Measurements from ENCODE around the gene PIEZO1. TPM values are rescaled to one million over a fixed set of nuclear protein-coding genes. Genes with fewer than 3 reads are reported as not detected.

The PIEZO1 gene
- total RNA-seq, 6 experiments from 2014 or later = 238 to 293 (median 264) TPM

DNA sequence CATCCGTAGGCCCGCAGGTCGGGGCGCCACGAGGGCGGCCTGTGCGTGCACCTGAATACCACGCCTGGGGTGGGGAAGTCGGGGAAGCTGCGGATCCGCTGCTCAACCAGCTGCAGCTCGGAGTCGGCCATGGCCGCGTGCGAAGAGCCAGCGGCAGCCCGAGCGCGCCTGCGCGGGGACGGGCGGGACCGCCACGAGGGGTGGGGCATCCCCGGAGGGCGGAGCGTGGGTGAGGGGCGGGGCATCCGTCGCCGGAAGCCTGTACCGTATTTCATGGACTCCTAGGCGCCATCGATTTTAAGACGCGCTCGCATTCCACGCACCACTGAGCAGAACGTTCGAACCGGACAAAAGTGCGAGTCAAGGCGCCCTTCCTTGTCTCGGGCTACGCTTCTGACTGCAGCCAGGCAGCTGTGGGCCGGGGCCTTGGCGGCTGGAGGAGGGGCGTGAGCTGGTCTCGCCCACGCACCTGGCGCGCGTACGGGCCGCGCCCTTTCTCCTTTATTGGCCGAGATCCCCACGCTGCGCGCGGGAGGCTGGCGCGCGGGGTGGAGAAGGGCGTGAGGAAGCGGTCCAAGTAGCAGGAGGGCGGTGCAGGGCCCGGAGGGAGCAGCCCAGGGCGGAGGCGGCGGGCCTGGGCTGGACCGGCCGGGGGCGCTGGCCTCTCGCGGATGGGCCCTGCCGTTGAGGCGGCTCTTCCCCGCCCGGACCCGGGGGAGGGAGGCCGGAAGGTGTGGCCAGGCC lies 26.9 kb upstream of the PIEZO1 start, which contains the start of gene APRT:
Gene APRT, minus strand, starts transcription at position 160 of the 744 bp plus-strand sequence. Its CDS starts 29 bp downstream, at position 131.
- peak within 1 kb of the TSS; percentile 87 for H3K27ac Mint-ChIP-seq
- peak; percentile 91 for DNase-seq

DNA sequence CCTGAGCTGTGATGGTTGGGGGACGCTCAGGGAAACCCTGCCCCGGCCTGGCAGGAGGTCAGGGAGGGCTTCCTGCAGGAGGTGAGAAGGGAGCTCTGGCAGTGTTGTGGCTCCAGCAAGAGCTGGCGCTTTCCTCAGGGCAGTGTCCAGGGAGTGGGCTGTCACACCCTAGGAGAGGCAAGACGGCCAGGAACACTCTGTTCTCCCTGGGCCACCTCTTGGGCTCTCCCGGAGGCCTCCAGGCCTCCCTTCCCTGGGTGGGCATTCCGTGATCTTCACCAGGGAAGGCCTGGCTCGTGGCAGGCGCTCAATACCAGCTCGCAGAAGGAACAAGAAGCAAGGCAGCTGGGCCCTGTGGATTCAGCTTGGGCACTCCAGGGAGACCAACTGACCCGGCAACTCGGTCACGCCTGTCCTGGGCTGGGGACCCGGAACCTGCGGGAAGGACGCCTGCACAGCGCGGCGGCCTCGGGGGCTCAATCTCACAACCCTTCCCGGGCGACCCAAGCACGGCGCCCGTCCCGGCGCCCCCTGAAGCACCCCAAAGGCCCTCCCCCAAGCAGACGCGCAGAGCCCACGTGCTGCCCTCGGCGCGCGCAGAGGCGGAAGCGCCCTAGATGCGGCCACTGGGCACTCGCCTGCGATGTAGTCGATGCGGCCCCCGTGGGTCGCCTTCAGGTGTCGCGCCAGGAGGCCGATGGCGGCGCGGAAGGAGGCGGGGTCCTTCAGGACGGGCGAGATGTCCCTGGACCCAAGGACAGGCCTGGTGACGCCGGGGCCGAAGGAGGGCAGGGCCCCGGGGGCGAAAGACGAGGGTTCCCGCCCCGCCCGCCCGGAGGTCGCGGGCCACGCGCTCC lies 26.1 kb upstream of the PIEZO1 start:
- H3K4me1 Mint-ChIP-seq (ENCODE audit: low read depth) = peaks cover 20% of the 10 kb centered on the region
- H3K4me3 Mint-ChIP-seq = peak overlapping the region; percentile 88
- H3K27me3 Mint-ChIP-seq (ENCODE audit: insufficient read depth) = peaks cover 7% of the 10 kb centered on the region
- H3K9me3 Mint-ChIP-seq = no peaks in the 10 kb centered on the region
- peak overlapping the region; percentile 87 for H3K27ac Mint-ChIP-seq
- no peaks in the 10 kb centered on the region; the same call in 1 of the 2 replicates for H3K36me3 Mint-ChIP-seq (ENCODE audit: low read depth)
- DNase-seq = peak; percentile 40
- TF ChIP-seq, protein P1, sequence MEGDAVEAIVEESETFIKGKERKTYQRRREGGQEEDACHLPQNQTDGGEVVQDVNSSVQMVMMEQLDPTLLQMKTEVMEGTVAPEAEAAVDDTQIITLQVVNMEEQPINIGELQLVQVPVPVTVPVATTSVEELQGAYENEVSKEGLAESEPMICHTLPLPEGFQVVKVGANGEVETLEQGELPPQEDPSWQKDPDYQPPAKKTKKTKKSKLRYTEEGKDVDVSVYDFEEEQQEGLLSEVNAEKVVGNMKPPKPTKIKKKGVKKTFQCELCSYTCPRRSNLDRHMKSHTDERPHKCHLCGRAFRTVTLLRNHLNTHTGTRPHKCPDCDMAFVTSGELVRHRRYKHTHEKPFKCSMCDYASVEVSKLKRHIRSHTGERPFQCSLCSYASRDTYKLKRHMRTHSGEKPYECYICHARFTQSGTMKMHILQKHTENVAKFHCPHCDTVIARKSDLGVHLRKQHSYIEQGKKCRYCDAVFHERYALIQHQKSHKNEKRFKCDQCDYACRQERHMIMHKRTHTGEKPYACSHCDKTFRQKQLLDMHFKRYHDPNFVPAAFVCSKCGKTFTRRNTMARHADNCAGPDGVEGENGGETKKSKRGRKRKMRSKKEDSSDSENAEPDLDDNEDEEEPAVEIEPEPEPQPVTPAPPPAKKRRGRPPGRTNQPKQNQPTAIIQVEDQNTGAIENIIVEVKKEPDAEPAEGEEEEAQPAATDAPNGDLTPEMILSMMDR (IDR thresholded peaks at IDR 0.05) = no peak

More for the DNA sequence above, 26.9 kb upstream of the PIEZO1 start, which contains the start of gene APRT:
- Mint-ChIP-seq H3K4me3 (peak within 1 kb of the TSS; percentile 88), H3K36me3 (ENCODE audit: low read depth) (no peaks in the 10 kb centered on the region; the same call in 1 of the 2 replicates), H3K27me3 (ENCODE audit: insufficient read depth) (peaks cover 7% of the 10 kb centered on the region), H3K9me3 (no peaks in the 10 kb centered on the region), H3K4me1 (ENCODE audit: low read depth) (peaks cover 20% of the 10 kb centered on the region)
- TF ChIP-seq, protein P1 (IDR thresholded peaks at IDR 0.05) = peak; percentile 60

DNA sequence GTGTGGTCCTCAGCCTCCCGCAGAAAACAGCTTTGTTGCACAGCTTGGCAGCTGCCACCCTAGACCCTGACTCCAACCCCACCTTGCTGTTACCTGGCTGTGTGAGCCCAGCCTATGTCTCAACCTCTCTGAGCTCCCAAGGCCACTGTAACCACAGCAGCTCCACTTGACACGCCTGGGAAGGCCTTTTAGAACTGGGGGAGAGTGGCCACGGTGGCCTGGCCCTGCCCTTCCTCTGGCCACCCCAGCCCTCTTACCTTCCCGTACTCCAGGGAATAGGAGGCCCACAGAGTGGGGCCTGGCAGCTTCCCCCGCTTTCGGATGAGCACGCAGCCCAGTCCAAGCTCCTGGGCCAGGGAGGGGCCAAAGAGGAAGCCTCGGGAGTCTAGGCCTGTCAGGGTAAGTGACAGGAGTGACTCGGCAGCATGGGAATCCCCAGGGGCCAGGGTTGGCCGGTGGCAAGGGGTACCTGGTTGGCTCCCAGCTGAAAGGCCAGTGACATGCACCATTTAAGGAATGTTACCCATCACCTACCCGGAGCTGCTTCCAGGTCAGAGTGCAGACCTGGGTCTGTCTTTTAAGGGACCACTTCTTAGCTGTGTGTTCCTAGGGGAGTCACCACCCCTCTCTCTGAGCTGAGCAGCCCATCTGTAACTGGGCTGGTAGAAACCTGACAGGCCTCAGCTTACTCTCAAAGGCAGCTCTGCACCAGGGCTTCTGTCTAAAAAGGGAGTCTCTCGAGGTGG lies 25.3 kb upstream of the PIEZO1 start:
- peak overlapping the region; percentile 87 for H3K27ac Mint-ChIP-seq
- H3K36me3 Mint-ChIP-seq (ENCODE audit: low read depth) = no peaks in the 10 kb centered on the region; the same call in 1 of the 2 replicates
- TF ChIP-seq, protein P1 (IDR thresholded peaks at IDR 0.05) = no peak
- DNase-seq = no peak
- H3K9me3 Mint-ChIP-seq = no peaks in the 10 kb centered on the region
- H3K4me1 Mint-ChIP-seq (ENCODE audit: low read depth) = peaks cover 20% of the 10 kb centered on the region
- H3K27me3 Mint-ChIP-seq (ENCODE audit: insufficient read depth) = peaks cover 7% of the 10 kb centered on the region
- H3K4me3 Mint-ChIP-seq = peak overlapping the region; percentile 88

DNA sequence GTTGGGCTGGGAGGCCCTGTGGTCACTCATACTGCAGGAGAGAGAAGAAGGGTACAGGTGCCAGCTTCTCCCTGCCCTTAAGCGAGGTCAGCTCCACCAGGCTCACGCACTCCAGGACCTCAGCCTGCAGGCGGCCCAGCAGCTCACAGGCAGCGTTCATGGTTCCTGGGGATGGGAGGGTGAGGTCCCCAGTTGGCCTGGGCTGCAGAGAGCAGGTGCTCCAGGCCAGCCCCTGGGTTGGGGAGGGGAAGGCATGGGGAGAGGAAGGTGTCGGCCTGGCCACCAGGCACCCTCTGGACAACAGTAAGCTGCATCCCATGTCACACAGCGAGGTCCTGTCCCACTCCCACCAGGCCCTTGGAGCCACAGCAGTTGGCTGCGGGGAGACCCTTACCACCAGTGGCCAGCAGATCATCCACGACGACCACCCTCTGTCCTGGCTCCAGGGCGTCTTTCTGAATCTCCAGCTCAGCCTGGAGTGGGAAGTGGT lies 24.7 kb upstream of the PIEZO1 start:
- Mint-ChIP-seq H3K27ac (peak overlapping the region; percentile 87; the same call in 1 of the 2 replicates), H3K36me3 (ENCODE audit: low read depth) (no peaks in the 10 kb centered on the region; the same call in 1 of the 2 replicates)
- DNase-seq = no peak

More for the DNA sequence above, 24.7 kb upstream of the PIEZO1 start:
- peaks cover 7% of the 10 kb centered on the region for H3K27me3 Mint-ChIP-seq (ENCODE audit: insufficient read depth)
- peaks cover 20% of the 10 kb centered on the region for H3K4me1 Mint-ChIP-seq (ENCODE audit: low read depth)
- H3K4me3 Mint-ChIP-seq = peak overlapping the region; percentile 88; the same call in 1 of the 2 replicates
- TF ChIP-seq, protein P1 (IDR thresholded peaks at IDR 0.05) = no peak
- no peaks in the 10 kb centered on the region for H3K9me3 Mint-ChIP-seq
